Measurements from ENCODE around the gene CACHD1.

CACHD1 gene

DNA sequence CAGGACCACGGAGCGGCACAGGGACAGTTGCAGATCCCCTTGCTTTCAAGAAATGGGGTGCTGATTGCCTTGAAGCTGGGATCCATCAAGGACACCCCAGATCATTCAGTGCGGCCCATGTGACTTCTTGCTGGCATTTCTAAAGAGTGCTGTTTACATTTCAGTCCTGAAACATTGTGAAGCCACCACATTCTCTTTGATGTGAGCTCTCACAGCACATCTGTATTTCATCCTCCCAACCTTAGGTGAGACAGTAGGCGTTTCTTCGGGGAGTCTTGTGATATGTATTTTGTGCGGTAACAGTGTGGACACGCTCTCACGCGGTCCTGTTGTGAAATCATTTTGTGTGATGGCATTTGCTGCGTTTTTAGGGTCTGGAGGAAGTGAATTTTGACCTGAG is 57.2 kb downstream of the CACHD1 start:
- no peaks in the 10 kb centered on the region for H3K27me3 ChIP-seq (replicated peaks in 2 of 5; ENCODE audit: control insufficient read depth in 4 of 5, insufficient read depth in 5 of 5, low read length in 4 of 5)
- WGBS (ENCODE audit: insufficient coverage) = 100% methylated on average over 10 of the region's 10 CpGs
- H3K4me3 ChIP-seq (ENCODE audit: control insufficient read depth in 1 of 7, extremely low read depth in 1 of 7, insufficient read depth in 4 of 7, low read depth in 2 of 7, low read length in 6 of 7) = no peak overlapping the region
- no peaks in the 10 kb centered on the region for H3K9me3 ChIP-seq (ENCODE audit: control extremely low read depth in 1 of 5, control insufficient read depth in 4 of 5, insufficient read depth in 2 of 5, low read depth in 1 of 5, low read length in 4 of 5)
- no peak overlapping the region for H3K27ac ChIP-seq (ENCODE audit: insufficient read depth in 1 of 2, low read depth in 1 of 2, low read length in 2 of 2, poor library complexity in 1 of 2, severe bottlenecking in 2 of 2)
- no peak for DNase-seq
- POLR2A ChIA-PET = no interaction called here
- CTCF ChIA-PET = no interaction called here
- H3K4me1 ChIP-seq (ENCODE audit: control extremely low read depth in 1 of 4, control insufficient read depth in 4 of 4, insufficient read depth in 4 of 4, low read length in 3 of 4) = no peaks in the 10 kb centered on the region
- no peaks in the 10 kb centered on the region for H3K36me3 ChIP-seq (ENCODE audit: control insufficient read depth in 4 of 4, insufficient read depth in 4 of 4, low read length in 3 of 4)

- Histone ChIP-seq H3K36me3 (ENCODE audit: control insufficient read depth in 4 of 4, insufficient read depth in 4 of 4, low read length in 3 of 4) (no peaks in the 10 kb centered on the region), H3K4me3 (ENCODE audit: control insufficient read depth in 1 of 7, extremely low read depth in 1 of 7, insufficient read depth in 4 of 7, low read depth in 2 of 7, low read length in 6 of 7) (no peak overlapping the region), H3K27me3 (replicated peaks in 2 of 5; ENCODE audit: control insufficient read depth in 4 of 5, insufficient read depth in 5 of 5, low read length in 4 of 5) (no peaks in the 10 kb centered on the region), H3K27ac (ENCODE audit: insufficient read depth in 1 of 2, low read depth in 1 of 2, low read length in 2 of 2, poor library complexity in 1 of 2, severe bottlenecking in 2 of 2) (no peak overlapping the region), H3K4me1 (ENCODE audit: control extremely low read depth in 1 of 4, control insufficient read depth in 4 of 4, insufficient read depth in 4 of 4, low read length in 3 of 4) (no peaks in the 10 kb centered on the region), H3K9me3 (ENCODE audit: control extremely low read depth in 1 of 5, control insufficient read depth in 4 of 5, insufficient read depth in 2 of 5, low read depth in 1 of 5, low read length in 4 of 5) (no peaks in the 10 kb centered on the region)
- no peak for DNase-seq
- ChIA-PET CTCF (no interaction called here), POLR2A (no interaction called here)
Observed at GRCh38 chr1:64527786-64528185, 57.9 kb downstream of the CACHD1 start.

- ChIA-PET CTCF (no interaction called here), POLR2A (no interaction called here)
- Histone ChIP-seq H3K27ac (ENCODE audit: insufficient read depth in 1 of 2, low read depth in 1 of 2, low read length in 2 of 2, poor library complexity in 1 of 2, severe bottlenecking in 2 of 2) (no peak overlapping the region), H3K4me3 (ENCODE audit: control insufficient read depth in 1 of 7, extremely low read depth in 1 of 7, insufficient read depth in 4 of 7, low read depth in 2 of 7, low read length in 6 of 7) (no peak overlapping the region), H3K4me1 (ENCODE audit: control extremely low read depth in 1 of 4, control insufficient read depth in 4 of 4, insufficient read depth in 4 of 4, low read length in 3 of 4) (no peaks in the 10 kb centered on the region), H3K9me3 (ENCODE audit: control extremely low read depth in 1 of 5, control insufficient read depth in 4 of 5, insufficient read depth in 2 of 5, low read depth in 1 of 5, low read length in 4 of 5) (no peaks in the 10 kb centered on the region), H3K27me3 (replicated peaks in 2 of 5; ENCODE audit: control insufficient read depth in 4 of 5, insufficient read depth in 5 of 5, low read length in 4 of 5) (no peaks in the 10 kb centered on the region), H3K36me3 (ENCODE audit: control insufficient read depth in 4 of 4, insufficient read depth in 4 of 4, low read length in 3 of 4) (no peaks in the 10 kb centered on the region)
- no peak for DNase-seq
Observed at GRCh38 chr1:64530969-64531692, 61.2 kb downstream of the CACHD1 start.

- no peaks in the 10 kb centered on the region for H3K9me3 ChIP-seq (ENCODE audit: control extremely low read depth in 1 of 5, control insufficient read depth in 4 of 5, insufficient read depth in 2 of 5, low read depth in 1 of 5, low read length in 4 of 5)
- H3K4me1 ChIP-seq (ENCODE audit: control extremely low read depth in 1 of 4, control insufficient read depth in 4 of 4, insufficient read depth in 4 of 4, low read length in 3 of 4) = no peaks in the 10 kb centered on the region
- H3K4me3 ChIP-seq (ENCODE audit: control insufficient read depth in 1 of 7, extremely low read depth in 1 of 7, insufficient read depth in 4 of 7, low read depth in 2 of 7, low read length in 6 of 7) = no peak overlapping the region
- CTCF ChIA-PET = no interaction called here
- H3K27ac ChIP-seq (ENCODE audit: insufficient read depth in 1 of 2, low read depth in 1 of 2, low read length in 2 of 2, poor library complexity in 1 of 2, severe bottlenecking in 2 of 2) = no peak overlapping the region
- no peaks in the 10 kb centered on the region for H3K27me3 ChIP-seq (replicated peaks in 2 of 5; ENCODE audit: control insufficient read depth in 4 of 5, insufficient read depth in 5 of 5, low read length in 4 of 5)
- H3K36me3 ChIP-seq (ENCODE audit: control insufficient read depth in 4 of 4, insufficient read depth in 4 of 4, low read length in 3 of 4) = no peaks in the 10 kb centered on the region
- 94% methylated on average over 2 of the region's 2 CpGs for whole genome bisulfite sequencing (ENCODE audit: insufficient coverage)
- POLR2A ChIA-PET = no interaction called here
- DNase-seq = no peak
Observed at GRCh38 chr1:64532646-64533045, 62.7 kb downstream of the CACHD1 start.

DNA sequence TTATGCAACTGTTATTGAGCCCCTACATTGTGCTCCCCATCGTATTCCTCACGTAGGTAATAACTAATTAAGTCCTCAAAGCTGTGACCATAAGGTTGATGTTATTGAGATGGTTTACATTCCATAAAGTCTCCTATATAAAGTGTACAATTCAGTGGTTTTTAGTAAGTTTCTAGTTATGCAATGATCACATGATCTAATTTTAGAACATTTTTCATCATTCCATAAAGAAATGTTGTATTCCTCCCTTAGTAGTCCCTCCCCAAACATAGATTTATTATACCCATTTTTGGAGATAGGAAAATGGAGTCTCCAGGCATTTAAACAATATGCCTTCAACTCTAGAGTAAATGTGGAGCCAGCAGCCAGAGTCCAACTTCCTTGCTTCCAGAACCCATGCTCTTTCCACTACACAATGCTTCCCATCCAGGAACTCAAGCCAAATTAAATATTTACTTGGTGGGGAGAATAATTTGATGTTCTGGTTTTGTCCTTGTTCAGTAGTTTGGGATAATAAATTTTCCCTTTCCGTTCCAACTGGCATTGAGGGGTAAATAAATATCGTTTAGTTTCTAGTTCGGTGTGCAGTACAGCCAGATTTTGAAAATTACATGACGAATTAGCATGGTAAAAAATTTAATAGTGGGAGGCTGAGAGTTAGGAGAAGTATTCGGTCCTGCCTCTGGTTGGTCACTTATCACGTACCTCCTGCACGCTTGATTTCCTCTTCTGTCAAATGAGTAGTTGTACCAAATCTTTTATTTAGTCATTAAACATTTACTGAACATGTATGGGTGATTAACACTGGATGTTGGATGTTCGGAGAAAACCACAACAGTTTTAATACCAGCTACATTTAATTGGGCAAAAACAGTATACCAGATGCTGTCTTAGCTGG is 66.3 kb downstream of the CACHD1 start:
- Histone ChIP-seq H3K4me3 (ENCODE audit: control insufficient read depth in 1 of 7, extremely low read depth in 1 of 7, insufficient read depth in 4 of 7, low read depth in 2 of 7, low read length in 6 of 7) (no peak overlapping the region), H3K4me1 (ENCODE audit: control extremely low read depth in 1 of 4, control insufficient read depth in 4 of 4, insufficient read depth in 4 of 4, low read length in 3 of 4) (peaks cover 0 to 2% (median 0%) of the 10 kb centered on the region in 4 experiments), H3K27ac (ENCODE audit: insufficient read depth in 1 of 2, low read depth in 1 of 2, low read length in 2 of 2, poor library complexity in 1 of 2, severe bottlenecking in 2 of 2) (no peak overlapping the region), H3K27me3 (replicated peaks in 2 of 5; ENCODE audit: control insufficient read depth in 4 of 5, insufficient read depth in 5 of 5, low read length in 4 of 5) (no peaks in the 10 kb centered on the region), H3K9me3 (ENCODE audit: control extremely low read depth in 1 of 5, control insufficient read depth in 4 of 5, insufficient read depth in 2 of 5, low read depth in 1 of 5, low read length in 4 of 5) (no peaks in the 10 kb centered on the region), H3K36me3 (ENCODE audit: control insufficient read depth in 4 of 4, insufficient read depth in 4 of 4, low read length in 3 of 4) (no peaks in the 10 kb centered on the region)
- ChIA-PET POLR2A (no interaction called here), CTCF (no interaction called here)
- DNase-seq = no peak
- WGBS (ENCODE audit: insufficient coverage) = 97% methylated on average over 4 of the region's 10 CpGs

DNA sequence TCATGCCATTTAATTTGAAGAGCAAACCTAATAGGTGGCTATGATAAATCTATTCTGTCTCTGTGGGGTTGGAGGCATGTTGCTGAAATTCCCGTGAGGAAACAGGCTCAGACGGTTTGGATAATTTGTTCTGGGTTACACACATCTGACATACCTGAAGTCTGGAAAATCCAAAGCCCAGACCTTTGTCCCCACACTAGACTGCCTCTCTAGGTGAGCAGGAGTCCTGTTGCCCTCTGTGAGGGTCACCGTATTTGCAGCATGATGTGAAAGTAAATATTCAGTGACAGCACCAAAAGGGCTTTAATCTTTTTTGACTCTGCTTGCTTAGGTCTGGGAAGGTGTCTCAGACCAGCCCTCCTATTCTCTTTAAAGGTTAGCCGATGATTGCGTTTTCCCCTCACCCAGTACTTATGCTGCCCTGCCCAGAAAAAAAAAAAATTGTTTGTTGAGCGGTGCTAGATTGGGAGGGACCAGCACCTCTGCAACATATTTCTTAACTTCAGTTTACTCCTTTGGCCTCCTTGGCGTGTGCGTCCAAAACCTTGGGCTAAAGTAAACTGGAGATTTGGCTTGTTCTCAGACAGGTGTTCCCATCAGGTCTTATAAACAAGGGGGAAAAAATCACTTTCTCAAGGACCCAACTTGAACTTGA is 67.0 kb downstream of the CACHD1 start:
- no peak overlapping the region for H3K27ac ChIP-seq (ENCODE audit: insufficient read depth in 1 of 2, low read depth in 1 of 2, low read length in 2 of 2, poor library complexity in 1 of 2, severe bottlenecking in 2 of 2)
- ChIA-PET POLR2A (no interaction called here), CTCF (no interaction called here)
- H3K27me3 ChIP-seq (replicated peaks in 2 of 5; ENCODE audit: control insufficient read depth in 4 of 5, insufficient read depth in 5 of 5, low read length in 4 of 5) = no peaks in the 10 kb centered on the region
- no peaks in the 10 kb centered on the region for H3K36me3 ChIP-seq (ENCODE audit: control insufficient read depth in 4 of 4, insufficient read depth in 4 of 4, low read length in 3 of 4)
- H3K4me1 ChIP-seq (ENCODE audit: control extremely low read depth in 1 of 4, control insufficient read depth in 4 of 4, insufficient read depth in 4 of 4, low read length in 3 of 4) = peaks cover 0 to 2% (median 0%) of the 10 kb centered on the region in 4 experiments
- WGBS (ENCODE audit: insufficient coverage) = 100% methylated on average over 8 of the region's 8 CpGs
- DNase-seq = no peak
- no peak overlapping the region for H3K4me3 ChIP-seq (ENCODE audit: control insufficient read depth in 1 of 7, extremely low read depth in 1 of 7, insufficient read depth in 4 of 7, low read depth in 2 of 7, low read length in 6 of 7)
- H3K9me3 ChIP-seq (ENCODE audit: control extremely low read depth in 1 of 5, control insufficient read depth in 4 of 5, insufficient read depth in 2 of 5, low read depth in 1 of 5, low read length in 4 of 5) = no peaks in the 10 kb centered on the region

- H3K27me3 ChIP-seq (replicated peaks in 2 of 5; ENCODE audit: control insufficient read depth in 4 of 5, insufficient read depth in 5 of 5, low read length in 4 of 5) = no peaks in the 10 kb centered on the region
- H3K27ac ChIP-seq (ENCODE audit: insufficient read depth in 1 of 2, low read depth in 1 of 2, low read length in 2 of 2, poor library complexity in 1 of 2, severe bottlenecking in 2 of 2) = no peak overlapping the region
- WGBS (ENCODE audit: insufficient coverage) = 100% methylated on average over 2 of the region's 4 CpGs
- DNase-seq = no peak
- peaks cover 0 to 2% (median 0%) of the 10 kb centered on the region in 4 experiments for H3K4me1 ChIP-seq (ENCODE audit: control extremely low read depth in 1 of 4, control insufficient read depth in 4 of 4, insufficient read depth in 4 of 4, low read length in 3 of 4)
- no peaks in the 10 kb centered on the region for H3K36me3 ChIP-seq (ENCODE audit: control insufficient read depth in 4 of 4, insufficient read depth in 4 of 4, low read length in 3 of 4)
- H3K4me3 ChIP-seq (ENCODE audit: control insufficient read depth in 1 of 7, extremely low read depth in 1 of 7, insufficient read depth in 4 of 7, low read depth in 2 of 7, low read length in 6 of 7) = no peak overlapping the region
- ChIA-PET POLR2A (no interaction called here), CTCF (no interaction called here)
- H3K9me3 ChIP-seq (ENCODE audit: control extremely low read depth in 1 of 5, control insufficient read depth in 4 of 5, insufficient read depth in 2 of 5, low read depth in 1 of 5, low read length in 4 of 5) = no peaks in the 10 kb centered on the region
Observed at GRCh38 chr1:64537942-64538341, 68.0 kb downstream of the CACHD1 start.
